ENCODE results near the gene FAM151A.

DNA sequence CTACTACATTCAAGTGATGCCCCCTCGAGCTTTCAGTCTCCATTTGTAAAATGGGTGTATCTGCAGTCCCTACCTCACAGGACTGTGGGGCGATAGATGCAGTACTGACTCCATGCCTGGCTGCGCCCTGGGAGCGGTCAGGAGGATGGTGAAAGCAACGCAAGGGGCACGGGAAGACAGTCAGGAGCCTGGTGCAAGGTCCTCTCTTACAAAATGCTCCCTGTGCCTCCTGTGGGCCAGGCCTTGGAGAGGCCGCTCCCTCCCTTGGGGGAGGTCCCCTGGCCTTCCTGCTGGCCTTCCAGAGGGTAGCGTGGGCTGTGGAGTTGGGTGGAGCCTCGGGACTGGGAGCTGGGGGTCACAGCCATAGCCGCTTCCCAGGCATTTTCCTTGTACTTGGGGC lies 21.6 kb downstream of the FAM151A start:
- TF ChIP-seq CTCF (optimal IDR thresholded peaks at IDR 0.05 in 1 of 3, IDR thresholded peaks at IDR 0.05 in 1 of 3, conservative IDR thresholded peaks at IDR 0.05 in 1 of 3; ENCODE audit: extremely low read depth in 1 of 3, insufficient read depth in 2 of 3, low read length in 3 of 3) (no peak), EZH2 (IDR thresholded peaks at IDR 0.05; ENCODE audit: low read length) (no peak)

Measured in keratinocyte (primary cell).